GM15510 (cell line): ENCODE data around the gene GNPTG.

Experiments used
- POLR2A ChIP-seq: IDR thresholded peaks from 3 replicates; pipeline ENCODE4 v1.6.1; 2011; ENCODE audit warnings: borderline replicate concordance; ENCODE audit not compliant: insufficient read length; ENCODE audit errors: extremely low read depth

The GNPTG gene

DNA sequence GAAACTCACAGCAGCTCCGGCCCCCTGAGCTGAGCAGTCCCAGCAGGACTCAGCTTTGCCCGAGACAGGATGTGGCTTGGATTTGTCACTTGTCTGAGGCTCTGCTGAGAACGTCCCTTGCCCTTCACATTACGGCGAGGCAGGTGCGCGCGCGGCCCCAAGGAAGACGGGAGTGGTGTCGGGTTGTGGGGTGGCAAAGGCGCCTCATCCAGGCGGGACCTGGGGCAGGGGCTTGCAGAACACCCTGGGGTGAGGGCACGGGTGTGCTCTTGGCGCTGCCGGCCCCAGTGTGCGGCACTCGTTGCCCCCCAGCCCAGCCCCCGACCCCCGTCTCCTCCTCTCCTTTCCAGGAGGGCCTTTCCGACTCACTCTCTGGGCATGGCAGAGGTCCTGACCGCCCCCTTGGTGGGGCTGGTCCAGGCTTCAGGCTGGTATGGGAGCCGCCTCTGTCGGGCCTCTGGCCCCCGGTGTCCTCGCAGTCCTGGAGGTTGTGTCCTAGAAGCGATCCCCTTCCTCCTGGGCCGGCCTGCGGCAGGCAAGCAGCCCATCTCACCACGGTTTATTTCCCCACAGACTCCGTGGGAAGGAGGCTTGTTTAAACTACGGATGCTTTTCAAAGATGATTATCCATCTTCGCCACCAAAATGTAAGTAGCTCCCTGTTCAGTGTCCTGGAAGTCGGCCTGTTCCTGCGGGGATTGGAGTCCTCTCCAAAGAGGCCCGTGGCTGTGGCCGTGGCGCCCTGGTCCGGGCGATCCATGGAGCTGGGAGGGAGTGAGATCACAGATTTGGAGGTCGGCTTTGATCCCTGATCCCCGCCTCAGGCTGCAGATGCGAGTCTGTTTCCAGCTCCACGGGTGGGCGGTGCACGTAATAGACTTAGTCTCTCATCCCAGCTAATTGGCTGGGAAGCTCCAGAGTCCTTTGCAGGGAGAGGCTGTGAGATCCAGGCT, 36.4 kb upstream of the GNPTG start:
- no peak for TF ChIP-seq POLR2A

DNA sequence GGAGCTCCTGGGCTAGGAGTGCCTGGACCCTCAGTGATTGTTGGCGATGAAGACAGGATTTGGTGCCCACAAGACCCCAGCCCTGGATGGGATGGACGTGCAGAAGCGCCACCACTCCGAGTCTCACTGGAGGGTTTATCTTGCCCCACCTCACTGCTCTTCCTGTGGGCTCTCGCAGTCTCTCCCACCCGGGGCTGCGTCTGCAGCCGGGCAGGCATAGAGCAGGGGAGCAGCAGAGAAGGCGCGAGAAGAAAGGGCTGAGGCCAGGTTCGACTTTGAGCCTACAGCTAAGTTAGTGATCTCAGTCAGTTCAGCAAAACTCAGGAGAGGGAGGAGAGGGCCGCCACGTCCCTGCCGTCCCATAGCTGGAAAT, 35.7 kb upstream of the GNPTG start:
- no peak for TF ChIP-seq POLR2A

DNA sequence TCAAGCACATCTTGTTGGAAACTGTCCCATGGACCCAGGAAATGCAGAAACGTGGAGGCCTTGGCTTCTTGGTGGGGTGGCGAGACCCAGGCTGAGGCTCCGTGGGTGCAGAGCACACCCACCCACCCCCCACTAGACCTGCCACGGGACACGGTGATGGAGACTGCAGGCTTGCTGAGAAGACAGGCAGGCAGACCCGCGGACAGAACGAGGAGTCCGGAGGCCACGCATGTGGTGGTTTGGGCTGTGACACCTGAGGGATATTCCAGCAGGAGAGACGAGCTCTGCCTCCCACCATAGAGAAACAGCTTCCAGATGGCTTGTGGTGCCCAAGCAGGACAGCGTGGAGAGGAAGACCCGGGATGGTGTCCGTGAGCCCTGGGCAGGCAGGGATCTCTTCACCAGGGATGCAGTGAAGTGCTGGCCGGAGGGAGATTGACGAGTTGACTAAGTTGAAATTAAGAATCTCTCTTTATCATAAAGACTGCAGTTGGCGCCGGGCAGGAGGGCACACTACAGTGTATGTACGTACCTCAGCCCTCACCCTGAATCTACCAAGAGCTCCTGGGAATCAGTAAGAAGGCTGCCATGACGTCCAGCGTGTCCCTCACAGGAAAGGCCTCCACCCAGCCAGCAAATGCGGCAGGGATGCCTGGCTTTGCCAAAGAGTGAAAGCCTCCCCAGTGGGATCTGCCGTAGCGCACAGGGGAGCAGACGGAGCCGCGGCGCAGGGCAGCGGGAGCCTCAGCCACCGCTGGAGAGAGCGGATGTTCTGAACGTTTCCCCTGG, 34.1 kb upstream of the GNPTG start:
- TF ChIP-seq POLR2A: no peak

DNA sequence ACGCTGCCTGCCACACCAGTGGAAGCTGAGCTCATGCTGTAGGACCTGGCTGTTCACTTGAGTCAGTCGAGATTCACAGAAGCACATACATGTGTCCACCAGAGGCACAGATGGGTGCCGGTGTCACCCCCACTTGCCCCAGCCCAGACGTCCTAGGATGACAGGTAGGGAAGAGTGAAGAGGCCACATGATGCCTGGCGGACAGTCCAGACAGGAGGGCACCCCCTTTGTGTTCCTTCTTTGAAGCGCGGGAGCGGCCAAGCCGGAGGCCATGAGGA, 33.5 kb upstream of the GNPTG start:
- TF ChIP-seq POLR2A: peak; percentile 12

DNA sequence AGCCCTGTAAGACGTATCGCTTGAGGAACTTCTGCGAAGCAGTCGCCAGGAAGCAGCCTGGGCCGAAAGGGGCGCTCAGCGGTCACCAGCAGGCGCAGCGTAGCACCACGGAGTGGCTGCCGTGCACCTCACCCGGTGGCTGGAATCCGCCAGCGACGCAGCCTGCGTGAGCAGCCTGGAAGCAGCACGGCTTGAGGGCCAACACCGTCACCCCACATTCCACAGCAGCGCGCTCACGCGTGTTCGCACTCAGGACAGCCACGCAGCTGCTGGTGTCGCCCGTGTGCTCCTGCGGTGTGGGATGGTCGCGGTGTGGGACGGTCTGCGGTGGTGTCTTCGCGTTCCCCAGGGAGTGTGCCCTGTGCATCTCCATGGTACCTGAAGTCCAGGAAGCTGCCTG, 32.7 kb upstream of the GNPTG start:
- TF ChIP-seq POLR2A: no peak

DNA sequence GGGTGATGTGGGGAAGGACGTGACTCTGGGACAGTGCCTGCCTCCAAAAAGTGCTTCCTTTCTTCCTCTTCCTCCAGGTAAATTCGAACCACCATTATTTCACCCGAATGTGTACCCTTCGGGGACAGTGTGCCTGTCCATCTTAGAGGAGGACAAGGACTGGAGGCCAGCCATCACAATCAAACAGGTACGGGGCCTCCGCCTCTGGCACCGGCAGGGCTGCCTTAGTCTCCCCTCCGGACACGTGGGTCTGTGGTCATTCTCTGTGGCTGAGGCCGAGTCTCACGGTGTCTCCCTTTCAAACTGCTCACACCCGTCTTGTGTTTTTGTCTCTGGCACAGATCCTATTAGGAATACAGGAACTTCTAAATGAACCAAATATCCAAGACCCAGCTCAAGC, 31.6 kb upstream of the GNPTG start:
- no peak for TF ChIP-seq POLR2A

DNA sequence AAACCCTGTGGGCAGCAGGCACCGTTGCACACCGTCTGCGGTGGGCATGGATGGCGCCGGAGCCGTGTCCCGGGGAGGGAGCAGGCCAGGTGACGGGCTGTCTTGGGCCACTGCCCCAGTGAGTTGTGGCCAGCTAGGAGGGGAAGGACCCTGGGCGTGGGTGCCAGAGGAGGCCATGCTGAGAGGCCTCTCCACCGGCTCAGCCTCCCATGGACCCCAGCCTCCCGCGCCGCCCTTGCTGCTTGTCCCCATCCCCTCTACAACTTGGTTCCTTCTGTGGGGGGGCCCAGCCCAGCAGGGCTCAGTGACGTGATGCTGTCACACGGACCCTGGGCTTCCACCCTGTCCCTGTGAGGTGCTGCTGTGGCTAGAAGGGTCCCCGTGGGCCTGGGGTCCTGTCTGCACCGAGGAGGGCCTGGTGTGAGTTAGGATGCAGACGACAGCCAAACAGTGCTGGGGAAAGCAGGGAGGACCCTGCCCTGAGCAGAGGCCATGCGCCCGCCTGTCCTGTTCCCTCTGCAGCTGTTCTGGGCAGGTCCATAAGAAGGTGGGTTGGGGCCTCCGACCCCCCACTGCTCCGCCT, 31.0 kb upstream of the GNPTG start:
- TF ChIP-seq POLR2A: no peak

DNA sequence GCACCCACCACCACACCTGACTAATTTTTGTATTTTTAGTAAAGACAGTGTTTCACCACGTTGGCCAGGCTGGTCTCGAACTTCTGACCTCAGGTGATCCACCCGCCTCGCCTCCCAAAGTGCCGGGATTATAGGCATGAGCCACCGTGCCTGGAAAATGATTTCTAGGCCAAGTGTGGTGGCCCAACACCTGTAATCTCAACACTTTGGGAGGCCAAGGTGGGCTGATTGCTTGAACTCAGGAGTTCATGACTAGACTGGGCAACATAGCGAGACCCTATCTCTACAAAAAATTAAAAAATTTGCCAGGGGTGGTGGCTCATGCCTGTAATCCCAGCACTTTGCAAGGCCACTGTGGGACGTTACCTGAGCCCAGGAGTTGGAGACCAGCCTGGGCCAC, 29.3 kb upstream of the GNPTG start:
- no peak for TF ChIP-seq POLR2A

DNA sequence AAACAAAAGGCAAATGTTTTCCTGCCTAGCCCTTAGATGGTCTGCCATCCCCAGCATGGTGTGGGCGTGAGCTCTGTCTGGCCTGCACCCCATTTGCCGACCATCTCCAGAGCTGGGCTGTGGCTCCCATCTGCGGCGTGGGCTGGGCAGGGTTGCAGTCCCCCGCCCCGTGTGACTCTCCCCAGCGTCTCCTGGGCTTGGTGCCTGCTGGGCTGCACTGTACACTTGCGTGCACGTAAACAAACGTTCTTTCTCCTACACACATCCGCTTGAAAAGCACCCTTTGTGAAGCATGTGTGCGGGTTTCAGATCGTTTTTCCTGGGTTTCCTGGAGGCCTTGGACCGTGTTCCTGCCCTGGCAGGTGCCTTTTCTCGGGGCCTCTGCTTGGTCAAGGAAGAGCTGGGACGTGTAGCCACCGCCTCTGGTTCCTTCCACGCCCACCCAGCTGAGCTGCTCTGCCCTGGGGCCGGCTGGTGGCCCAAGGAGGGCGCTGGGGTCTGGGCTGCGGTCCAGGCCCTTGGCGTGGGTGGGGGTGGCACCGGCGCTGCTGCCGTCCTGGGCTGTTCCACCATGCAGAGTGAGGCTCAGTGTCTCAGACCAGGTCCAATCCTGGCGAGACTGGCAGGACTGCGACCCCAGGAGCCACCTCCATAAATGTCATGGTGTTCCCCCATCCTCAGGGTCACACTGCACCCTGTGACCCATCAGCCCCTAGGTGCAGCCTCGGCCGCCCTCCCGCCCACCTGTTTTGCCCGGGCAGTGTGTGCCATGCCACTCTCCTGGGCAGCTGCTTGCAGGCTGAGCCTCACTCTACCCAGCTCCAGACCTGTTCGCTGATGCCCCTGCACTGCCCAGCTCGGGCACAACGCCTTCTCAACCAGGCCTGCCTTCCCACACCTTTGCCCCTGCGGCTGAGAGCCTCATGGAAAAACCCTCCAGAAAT, 28.2 kb upstream of the GNPTG start:
- TF ChIP-seq POLR2A: peak; percentile 3

DNA sequence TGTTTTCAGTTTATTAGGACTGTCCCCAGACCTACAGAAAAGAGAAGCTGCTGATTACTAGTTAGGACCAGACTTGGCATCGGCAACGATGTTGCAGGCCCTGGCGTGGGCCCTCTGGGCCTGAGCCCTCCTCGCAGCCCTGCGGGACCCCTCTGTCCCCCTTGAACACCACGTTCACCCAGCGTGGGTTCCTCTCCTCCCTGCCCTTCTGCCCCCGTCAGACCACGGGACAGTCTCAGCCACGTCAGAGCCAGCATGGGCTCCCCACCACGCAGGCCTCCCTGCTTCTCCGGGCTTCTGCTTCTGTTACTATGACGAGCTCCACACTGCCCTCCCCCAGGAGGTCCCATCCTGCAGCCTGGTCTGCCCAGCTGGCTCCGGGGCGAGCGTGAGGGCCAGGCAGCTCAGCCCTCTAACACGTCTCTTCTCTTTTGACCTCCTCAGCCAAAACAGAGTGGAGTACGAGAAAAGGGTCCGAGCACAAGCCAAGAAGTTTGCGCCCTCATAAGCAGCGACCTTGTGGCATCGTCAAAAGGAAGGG, 27.4 kb upstream of the GNPTG start:
- TF ChIP-seq POLR2A: no peak

DNA sequence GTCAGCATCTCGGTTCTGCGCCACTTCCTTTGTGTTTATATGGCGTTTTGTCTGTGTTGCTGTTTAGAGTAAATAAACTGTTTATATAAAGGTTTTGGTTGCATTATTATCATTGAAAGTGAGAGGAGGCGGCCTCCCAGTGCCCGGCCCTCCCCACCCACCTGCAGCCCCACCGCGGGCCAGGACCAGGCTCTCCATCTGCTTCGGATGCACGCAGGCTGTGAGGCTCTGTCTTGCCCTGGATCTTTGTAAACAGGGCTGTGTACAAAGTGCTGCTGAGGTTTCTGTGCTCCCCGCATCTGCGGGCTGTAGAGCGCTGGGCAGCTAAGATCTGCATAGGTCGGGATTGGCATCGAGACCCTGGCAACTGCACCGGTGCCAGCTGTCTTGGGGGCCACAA, 26.5 kb upstream of the GNPTG start:
- TF ChIP-seq POLR2A: no peak

DNA sequence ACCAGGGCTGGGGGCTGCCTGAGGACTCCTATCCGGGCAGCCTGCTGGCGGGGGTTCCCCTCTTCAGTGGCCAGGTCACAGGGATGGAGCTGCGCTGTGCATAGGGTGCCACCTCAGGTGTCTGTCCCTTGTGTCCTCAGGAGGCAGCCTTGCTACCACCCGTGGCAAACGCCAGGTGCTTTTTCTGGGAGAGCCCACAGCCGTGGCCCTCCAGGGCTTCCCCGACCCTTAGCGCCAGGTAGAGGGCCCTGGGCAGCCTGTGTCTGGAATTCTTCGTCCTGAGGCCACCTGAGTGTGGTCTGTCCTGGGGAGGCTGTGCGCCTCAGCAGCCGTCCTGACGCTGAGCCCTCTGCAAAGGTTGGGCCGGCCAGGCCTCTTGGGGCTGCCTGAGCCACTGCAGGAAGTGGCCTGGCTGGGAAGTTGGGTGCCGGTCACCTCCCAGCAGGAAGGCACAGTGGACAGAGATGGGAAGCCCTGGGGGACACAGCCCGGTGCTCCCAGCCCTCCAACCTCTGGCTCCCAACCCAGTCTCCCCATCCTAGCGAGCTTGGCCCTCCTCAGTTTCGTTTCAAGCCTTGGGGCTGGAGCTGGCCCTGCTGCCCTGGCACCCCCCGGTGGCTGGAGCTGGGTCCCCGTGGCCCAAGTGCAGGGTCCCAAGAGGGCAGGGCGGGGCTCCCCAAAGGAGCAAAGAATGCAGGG, 25.9 kb upstream of the GNPTG start:
- TF ChIP-seq POLR2A: no peak

DNA sequence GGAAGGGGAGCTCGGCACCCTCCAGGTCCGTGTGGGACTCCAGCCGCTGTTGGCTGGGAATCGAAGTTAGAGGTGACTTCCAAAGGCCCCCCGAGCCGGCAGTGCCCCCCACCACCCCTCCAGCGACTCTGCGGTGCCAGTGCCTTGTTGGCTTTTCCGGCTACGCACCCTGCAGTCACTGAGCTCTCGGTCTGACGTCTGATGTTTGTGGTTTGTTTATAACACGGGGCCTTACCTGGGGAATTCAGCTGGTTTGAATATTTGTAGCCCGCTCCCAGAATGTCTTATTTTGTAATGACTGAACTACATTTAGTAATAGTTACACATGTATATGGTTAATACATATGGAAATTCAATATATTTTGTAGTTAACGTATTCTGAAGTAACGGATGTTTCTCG, 25.3 kb upstream of the GNPTG start:
- no peak for TF ChIP-seq POLR2A
